ENCODE data around the gene CADM2.

Gene CADM2

DNA sequence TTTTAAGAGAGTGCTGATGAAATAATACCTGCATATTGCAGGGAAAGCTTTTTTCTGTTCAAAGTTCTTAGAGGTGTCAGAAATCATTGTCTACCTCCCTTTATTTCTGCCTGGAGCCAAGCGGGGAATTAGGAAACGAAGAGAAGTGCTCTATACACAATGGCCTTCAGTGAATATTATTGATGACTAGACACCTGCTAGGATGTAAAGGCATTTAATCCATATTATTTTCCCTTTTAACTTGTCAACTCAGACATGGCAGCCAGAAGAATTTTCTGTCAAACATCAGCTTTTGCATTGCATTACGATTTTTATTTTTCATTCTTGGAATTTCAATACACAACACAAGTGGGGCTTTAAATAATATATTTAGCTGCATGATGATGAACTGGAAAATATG is 24.7 kb downstream of the CADM2 start:
- no peak overlapping the region for H3K27ac ChIP-seq
- no peak for DNase-seq (ENCODE audit: low read depth, low spot score)

DNA sequence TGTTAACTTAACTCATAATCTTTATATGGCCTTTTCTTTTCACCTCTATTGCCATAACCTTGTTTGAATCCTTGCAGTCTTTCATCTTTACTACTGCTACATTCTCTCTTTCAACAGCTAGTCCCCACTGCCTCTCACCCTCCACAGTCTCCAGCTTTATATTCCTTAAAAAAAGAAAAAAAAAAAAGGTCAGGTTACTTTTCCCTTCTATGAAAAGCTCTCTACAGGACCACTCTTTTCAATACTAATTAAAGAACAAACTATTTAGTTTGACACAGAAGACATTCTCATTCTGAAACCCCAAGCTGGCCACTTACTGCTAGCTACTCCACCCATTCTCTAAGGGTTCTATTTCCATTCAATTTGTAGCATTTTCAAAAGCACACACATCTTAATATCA is 25.6 kb downstream of the CADM2 start:
- no peak overlapping the region for H3K27ac ChIP-seq
- no peak for DNase-seq (ENCODE audit: low read depth, low spot score)

DNA sequence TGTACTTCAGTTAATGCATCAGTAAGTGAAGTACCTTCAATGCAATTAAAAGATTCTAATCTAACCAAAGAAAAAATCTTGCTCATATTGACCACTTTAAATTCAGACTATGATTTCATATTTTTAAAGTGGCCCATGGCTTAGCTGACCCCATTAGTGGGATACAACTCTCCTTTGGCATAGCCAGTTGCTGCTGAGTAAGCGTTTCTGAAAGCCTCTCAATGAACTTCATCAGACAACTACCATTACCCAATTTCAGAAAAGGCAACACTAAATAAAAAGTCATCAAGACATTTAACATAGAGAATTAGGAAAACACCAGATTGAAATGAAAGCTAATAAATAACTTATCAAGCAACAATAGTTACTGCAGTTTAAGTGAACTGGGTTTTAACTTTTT is 27.0 kb downstream of the CADM2 start:
- DNase-seq (ENCODE audit: low read depth, low spot score) = no peak
- H3K27ac ChIP-seq = no peak overlapping the region

DNA sequence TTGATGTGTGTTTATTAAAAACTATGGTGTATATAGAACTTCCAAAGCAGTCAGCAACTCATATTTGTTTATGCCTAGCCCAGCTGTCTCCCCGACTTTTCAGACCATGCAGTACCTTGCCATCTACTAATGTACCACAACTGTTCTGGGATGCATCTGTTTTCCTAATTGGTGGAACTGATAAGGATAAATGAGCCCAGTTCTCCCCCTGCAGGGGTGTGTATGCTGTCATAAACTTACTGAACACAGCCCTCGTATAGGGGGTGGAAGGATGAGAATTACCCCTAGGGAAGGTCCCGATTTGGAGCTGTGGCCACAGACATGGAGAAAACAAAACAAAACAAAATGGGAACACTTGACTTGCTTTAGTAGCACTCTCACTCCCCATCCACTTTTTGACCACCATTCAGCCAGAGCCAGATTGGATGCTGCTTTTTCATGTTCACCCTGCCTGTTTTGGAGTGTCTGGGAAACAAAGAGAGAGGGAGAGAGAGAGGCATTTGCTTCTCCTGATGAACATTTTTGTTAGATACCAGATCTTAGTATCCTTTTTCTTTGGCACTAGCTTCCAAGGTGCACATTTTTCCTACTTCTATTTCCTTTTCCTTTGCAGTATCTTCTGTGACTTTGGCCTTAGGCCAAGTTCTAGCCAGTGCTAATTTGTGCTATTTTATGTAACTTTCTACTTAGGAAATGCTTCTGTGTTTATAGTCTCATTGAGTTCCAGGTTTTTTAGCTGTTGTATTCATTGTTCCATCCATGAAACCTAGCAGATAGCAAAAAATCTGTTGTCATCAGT is 29.1 kb downstream of the CADM2 start:
- H3K27ac ChIP-seq = no peak overlapping the region
- DNase-seq (ENCODE audit: low read depth, low spot score) = no peak

DNA sequence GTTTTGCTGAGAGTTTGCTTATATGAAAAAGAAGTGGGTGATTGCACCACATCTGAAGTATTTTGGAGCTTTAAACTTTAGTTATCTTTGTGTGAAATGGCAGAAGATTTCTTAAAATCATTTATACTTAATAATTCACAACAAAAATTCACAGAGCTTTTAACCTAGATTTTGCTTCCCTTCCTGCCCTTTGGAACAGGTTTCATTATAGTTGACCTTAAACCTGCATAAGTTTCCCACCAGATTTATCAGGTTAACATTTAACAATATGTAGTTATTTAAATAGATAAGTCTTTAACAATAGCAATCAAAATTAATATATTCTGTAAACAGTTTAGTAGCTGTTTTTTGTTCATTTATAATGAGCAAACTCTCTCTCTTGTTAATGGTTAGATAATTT is 30.3 kb downstream of the CADM2 start:
- H3K27ac ChIP-seq = no peak overlapping the region
- DNase-seq (ENCODE audit: low read depth, low spot score) = no peak

DNA sequence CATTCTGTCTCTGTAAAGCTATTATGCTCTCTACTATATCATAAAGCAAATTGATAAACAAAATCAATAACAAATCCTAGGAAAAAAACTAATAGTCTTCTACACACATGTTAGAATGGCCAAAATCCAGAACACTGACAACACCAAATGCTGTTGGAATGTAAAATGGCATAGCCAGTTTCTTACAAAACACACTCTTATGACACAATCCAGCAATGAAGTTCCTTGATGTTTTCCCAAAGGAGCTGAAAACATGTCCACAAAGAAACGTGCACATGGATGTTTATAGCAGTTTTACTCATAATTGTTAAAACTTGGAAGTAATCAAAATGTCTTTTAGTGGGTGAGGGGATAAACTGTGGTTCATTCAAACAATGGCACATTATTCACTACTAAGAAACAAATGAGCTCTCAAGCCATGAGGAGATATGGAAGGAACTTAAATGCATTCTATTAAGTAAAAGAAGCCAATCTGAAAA is 32.7 kb downstream of the CADM2 start:
- DNase-seq (ENCODE audit: low read depth, low spot score) = no peak
- no peak overlapping the region for H3K27ac ChIP-seq

DNA sequence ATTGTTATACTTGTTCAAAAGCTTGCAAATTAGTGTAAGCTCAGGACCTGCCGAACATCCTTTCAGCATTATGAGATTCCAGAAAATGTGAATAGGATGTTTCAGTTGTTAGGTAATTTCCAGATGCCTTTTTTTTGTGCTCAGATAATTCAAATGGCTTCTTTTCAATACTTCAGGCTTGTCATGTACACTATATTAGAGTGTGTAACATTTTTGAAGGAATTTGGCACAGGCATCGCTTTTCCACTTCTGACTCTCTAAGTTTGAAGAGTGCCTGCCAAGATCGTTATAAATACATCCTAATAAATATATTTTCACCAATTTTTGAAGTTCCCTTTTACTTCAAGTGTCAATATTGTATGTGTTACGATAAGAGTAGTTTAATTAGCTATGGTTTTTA is 35.2 kb downstream of the CADM2 start:
- no peak for DNase-seq (ENCODE audit: low read depth, low spot score)
- H3K27ac ChIP-seq = no peak overlapping the region

DNA sequence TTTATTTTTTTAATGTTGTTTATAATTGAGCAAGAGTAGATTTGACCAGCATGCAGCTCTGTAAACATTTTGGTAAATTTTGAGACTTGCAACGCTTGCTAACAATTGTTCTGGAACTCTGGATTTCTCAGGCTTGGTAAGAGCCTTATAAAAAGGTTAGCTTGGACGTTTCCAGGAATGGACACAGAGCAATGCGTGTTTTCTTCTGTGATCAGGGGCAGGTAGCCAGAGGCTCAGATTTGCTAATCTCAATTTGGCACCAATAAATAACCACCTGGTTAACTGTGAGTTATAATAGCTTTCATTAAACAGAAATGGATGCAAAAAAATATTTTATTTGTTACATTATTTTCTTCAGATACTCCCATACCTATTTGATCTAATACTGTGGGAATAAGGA is 39.8 kb downstream of the CADM2 start:
- no peak for DNase-seq (ENCODE audit: low read depth, low spot score)
- no peak overlapping the region for H3K27ac ChIP-seq

DNA sequence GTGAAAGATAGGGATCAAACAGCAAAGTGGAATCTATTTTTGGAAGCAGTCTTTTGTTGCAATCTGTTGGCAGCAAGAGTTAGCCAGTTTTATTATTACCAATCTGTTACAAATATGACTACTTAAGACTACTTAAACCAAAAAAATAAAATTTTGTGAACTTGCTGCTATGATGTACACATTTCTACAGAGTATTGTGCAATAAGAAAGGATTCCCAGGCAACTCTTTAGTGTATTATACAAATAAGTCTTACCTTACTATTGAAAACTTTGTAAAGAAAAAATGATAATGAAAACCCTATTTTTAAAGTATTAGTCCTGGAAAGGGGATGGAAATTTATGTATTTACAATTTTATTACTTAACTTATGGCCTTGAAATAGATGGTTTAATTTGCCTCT is 44.7 kb downstream of the CADM2 start:
- DNase-seq (ENCODE audit: low read depth, low spot score) = no peak
- no peak overlapping the region for H3K27ac ChIP-seq

DNA sequence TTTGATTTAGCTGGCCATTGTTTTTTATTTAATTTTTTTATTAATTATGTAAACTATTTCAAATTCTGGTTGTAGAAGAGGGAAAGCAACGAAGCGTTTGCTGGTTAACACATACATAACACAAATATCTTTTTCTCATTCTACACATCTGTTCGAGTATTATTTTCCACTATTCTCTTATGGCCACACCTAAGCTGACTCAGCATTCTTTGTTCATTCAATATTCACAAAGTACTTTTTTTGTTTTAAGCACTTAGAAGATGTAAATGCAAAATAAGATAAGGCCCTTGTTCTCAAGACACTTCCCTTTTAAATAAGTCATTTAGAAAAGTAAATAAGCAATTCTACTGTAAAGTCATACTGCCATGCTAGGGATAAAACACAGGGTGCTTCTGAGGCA is 45.4 kb downstream of the CADM2 start:
- no peak overlapping the region for H3K27ac ChIP-seq
- no peak for DNase-seq (ENCODE audit: low read depth, low spot score)

DNA sequence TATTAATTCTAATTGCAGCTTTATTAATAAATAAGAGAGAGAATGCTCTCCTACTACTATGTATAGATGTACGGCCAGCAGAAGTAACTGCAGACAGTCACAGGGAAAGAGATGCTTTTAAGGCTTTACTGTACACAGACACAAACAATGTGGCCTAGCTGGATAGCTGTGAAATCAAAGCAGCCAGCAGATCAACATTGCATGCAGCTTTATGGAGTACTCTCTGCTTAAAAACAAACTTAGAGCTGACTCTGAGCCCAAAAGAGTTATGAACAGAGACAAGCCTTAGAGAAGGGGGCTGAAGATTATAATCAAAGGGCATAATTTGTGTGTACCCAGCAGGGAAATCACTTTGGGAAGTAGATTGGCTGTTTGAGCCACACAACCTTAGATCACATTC is 47.2 kb downstream of the CADM2 start:
- no peak for DNase-seq (ENCODE audit: low read depth, low spot score)
- H3K27ac ChIP-seq = no peak overlapping the region

DNA sequence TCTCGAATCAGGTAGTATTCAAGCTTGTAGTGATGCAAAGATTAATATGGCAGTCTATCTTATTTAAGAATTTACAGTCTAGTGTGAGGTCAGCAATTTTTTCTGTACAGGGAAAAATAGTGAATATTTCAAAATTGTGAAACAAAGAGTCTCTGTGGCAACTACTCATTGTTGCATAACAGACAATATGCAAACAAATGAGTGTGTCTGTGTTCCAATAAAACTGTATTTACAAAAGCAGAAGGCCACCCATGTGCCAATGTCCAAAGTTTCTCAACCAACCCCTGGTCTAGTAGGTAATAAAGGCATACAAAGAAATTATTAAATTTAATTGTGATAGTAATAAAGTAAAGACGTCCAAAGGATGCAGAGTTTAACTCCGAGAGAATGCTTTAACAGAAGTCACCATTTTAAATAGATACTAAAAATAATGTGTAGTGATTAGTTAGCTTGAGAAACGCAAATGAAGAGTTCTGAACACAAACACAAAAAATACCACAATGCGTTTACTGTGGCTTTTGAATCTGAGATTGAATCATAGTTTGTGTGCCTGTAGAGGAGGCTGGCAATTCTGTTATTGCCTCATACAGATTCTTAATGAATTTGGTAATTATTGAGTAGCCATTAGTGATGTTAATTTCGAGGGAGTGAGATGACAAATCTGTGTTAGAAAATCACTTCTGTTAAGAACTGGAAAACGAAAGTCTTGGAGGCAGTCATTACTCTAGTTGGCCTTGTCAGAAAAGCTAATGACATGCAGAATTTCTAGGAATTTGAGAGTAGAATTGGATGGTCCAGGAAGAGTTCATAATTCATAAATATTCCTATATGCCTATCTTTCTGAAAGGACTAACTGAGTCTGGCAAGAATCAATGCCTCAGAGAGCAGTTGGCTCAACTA is 48.7 kb downstream of the CADM2 start:
- DNase-seq (ENCODE audit: low read depth, low spot score) = no peak
- H3K27ac ChIP-seq = no peak overlapping the region

DNA sequence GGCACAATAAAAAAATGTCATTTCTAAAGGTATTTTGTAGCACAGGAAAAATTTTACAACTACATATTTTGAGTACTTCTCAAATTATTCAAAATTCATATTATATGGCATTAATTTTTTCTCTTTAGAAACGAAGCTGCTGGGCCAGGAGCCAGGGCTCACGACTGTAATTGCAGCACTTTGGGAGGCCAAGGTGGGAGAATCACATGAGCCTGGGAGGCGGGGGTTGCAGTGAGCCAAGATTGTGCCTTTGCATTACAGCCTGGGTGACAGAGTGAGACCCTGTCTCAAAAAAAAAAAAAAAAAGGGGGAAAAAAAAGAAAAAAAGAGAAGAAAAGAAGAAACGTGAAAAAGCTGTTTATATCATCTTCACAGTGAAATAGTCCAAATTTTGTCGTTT is 62.0 kb downstream of the CADM2 start:
- no peak overlapping the region for H3K27ac ChIP-seq
- DNase-seq (ENCODE audit: low read depth, low spot score) = no peak

DNA sequence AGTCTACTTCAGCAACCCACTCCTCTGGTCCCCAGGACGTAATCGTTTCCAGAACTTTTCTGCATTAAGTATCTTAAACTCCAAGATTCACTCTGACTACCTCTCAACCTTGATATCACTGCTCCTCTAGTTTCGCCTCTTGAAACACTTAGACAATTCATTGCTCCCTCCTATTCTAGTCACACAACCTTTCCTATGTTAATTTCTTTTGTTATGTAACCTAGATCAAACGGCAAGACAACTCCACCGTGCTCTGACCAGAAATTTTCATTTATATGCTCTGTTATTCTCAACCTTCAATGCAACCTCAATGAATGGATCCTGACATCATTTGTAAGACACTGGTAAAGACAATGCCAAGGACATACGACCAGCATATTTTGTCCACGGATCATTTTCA is 71.3 kb downstream of the CADM2 start:
- H3K27ac ChIP-seq = no peak overlapping the region
- no peak for DNase-seq (ENCODE audit: low read depth, low spot score)

DNA sequence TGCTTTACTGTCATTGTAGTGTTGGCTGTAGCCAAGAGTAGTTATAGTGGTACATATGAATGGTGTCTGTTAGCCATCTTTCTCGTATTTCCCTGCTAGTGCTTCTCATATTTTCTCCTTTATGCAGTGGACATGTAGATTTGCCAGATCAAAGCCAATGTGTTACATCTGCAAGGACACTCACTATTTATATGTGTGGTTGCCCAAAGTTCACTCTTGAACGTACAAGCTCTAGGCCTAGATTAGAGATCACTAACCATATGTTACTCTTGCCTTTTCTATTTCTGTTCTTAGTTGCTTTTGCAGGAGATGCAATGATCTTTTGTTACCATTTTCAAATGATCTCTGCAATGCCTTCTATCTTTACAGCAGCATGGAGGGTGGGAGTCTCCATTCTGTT is 78.4 kb downstream of the CADM2 start:
- DNase-seq (ENCODE audit: low read depth, low spot score) = no peak
- no peak overlapping the region for H3K27ac ChIP-seq

DNA sequence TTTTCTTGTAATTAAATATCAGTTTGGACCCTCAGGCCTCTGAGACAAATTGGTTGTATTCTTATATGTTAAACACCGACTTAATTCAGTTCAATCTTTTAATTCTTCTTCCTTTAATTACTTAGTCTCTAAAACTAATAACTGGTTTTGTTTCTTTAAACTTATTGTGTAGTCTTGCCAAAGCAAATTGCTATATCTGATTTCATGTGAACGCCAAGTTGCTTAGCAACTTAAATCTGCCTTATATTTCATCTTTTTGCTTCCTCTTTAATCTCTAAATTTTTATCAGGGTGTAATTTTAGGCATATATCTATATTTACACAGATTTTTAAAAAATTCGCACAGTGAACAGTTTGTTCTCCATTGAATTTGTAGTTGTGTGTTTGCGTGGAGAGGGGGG is 82.2 kb downstream of the CADM2 start:
- DNase-seq (ENCODE audit: low read depth, low spot score) = no peak
- H3K27ac ChIP-seq = no peak overlapping the region

DNA sequence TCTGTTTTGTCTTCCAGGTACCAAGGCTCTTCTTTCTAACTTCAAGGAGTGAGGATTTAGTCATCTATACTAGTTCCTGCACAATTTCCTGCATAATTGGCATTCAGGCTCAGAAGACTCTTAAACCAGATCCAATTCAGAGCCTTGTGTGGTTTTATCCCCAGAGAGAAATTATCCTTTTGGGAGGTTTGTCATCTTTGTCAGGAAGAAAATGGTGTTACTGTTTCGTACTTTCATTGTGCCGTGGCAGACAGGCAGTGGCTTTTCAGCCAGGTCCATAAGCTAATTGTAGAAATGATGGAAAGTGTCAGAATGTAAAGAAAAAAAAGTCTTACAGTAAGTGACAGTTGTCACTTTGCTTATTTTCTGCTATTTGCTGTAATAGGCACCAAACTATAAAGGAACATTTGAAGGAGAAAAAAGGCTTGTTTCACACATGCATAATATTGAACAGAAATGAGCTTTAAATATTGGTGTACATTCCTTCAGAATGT is 82.8 kb downstream of the CADM2 start:
- H3K27ac ChIP-seq = no peak overlapping the region
- DNase-seq (ENCODE audit: low read depth, low spot score) = no peak

DNA sequence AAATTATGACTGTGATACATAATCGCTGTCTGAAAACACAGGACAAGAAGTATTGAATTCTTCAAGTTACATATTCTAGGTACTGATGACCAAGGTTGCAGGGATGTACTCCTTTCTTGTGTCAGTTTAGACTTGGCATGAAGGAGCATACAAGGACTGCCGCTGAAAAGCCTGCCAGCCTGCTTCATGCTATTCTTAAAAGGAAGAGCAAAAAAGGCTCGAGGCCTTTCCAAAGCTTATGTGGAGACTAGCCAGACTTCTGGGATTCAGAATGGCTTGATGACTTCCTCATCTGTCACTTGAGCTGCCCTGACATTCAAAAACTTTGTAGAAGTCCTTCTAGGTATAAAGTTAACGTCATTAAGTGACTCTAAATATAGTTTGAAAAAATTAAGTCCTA is 92.0 kb downstream of the CADM2 start:
- no peak overlapping the region for H3K27ac ChIP-seq
- DNase-seq (ENCODE audit: low read depth, low spot score) = no peak

DNA sequence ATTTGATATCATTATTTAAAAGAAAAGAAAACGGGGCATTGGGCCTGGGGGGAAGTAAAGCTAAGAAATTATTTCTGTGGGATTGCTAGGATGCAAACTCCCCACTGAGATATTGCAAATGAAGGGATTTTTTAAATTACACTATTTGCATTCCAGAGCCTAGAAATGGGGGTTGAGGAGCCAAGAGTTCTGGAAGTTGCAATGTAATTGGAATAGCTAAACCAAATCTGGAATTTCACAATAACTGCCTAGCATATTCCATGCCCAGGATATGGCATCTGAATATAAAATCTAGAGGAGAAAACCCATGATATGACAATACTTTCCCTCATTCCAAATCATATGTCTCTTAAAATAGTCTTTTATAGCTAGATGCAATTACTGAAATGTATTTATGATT is 93.0 kb downstream of the CADM2 start:
- no peak for DNase-seq (ENCODE audit: low read depth, low spot score)
- H3K27ac ChIP-seq = no peak overlapping the region

DNA sequence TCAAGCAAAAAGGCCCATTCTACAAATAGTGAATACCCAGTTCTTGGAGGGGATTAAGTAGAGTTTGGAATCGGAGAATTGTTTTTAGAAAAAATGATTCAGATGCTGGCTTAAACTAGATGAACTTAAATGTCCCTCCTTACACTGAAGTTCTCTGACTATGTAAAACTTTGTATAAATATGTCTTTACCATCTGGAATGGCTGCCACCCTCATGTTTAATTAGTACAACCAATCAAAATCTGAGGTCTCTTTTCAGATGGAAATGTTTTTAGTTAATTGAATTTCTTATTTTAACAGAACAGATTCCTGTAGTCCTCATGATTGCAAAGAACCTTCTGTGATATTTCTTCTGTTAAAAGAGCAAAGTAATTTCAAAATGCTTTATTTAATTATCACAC is 94.8 kb downstream of the CADM2 start:
- H3K27ac ChIP-seq = no peak overlapping the region
- DNase-seq (ENCODE audit: low read depth, low spot score) = no peak

DNA sequence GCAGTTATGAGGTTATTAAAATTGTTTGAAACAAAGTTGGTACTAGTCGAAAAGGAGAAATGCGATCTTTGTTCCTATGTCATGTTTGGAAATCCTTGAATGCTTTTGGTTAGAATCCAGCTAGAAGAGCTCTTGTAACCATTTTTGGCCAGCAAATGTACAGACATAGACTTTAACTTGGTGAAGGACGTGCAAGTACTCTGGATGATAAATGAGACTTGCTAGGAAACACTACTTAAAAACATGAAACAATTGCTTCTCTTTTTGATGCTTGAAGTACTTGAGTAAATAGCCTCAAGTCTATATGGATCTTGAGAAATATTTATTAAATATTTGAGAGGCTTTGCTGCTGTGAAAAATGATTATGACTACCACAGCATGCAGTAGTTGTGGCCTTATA is 95.8 kb downstream of the CADM2 start:
- no peak for DNase-seq (ENCODE audit: low read depth, low spot score)

More for the DNA sequence above, 95.8 kb downstream of the CADM2 start:
- H3K27ac ChIP-seq = no peak overlapping the region
